Left lung (tissue), 10 donors: Measurements from ENCODE around the gene PIK3R5. TPM values are rescaled to one million over a fixed set of nuclear protein-coding genes. Genes with fewer than 3 reads are reported as not detected.

Experiments used
- ATAC-seq: fragments of 200-7000 bp; cut with Tn5 transposase; one replicate; pipeline ENCODE4 v1.9.1; 2020; ENCODE audit warnings: moderate library complexity
- DNase-seq, 4 donors: peaks; one replicate each; pipeline ENCODE4 v3.0.0-alpha.2; 2013 to 2020
- H3K27ac ChIP-seq, 2 donors: fragments of 200-600 bp; sonication (generic) in 1 of 2; one replicate each; pipeline versions ENCODE4 v1.5.0 to v1.8.0; 2020 to 2021
- H3K27me3 ChIP-seq, 2 donors: fragments of 200-600 bp; sonication (generic) in 1 of 2; one replicate each; pipeline versions ENCODE4 v1.5.0 to v1.8.0; 2020 to 2021
- H3K36me3 ChIP-seq, 2 donors: fragments of 200-600 bp; sonication (generic) in 1 of 2; one replicate each; pipeline versions ENCODE4 v1.5.0 to v1.8.0; 2020 to 2021
- H3K4me1 ChIP-seq, 2 donors: fragments of 200-600 bp; one replicate each; pipeline ENCODE4 v1.8.0; 2021
- H3K4me3 ChIP-seq, 2 donors: fragments of 200-600 bp; sonication (generic) in 1 of 2; one replicate each; pipeline versions ENCODE4 v1.5.0 to v1.8.0; 2020 to 2021; ENCODE audit warnings: mild to moderate bottlenecking in 1 of 2
- H3K9me3 ChIP-seq, 2 donors: fragments of 200-600 bp; sonication (generic) in 1 of 2; one replicate each; pipeline versions ENCODE4 v1.5.0 to v1.8.0; 2020 to 2021
- CTCF ChIP-seq, 2 donors: fragments of 200-600 bp; sonication (generic) in 1 of 2; IDR thresholded peaks; one replicate each; pipeline versions ENCODE4 v1.5.0 to v1.8.0; 2021; ENCODE audit warnings: antibody characterized with exemption in 2 of 2
- intact Hi-C, 2 donors: fragments of 100-400 bp; cut with DNase I; formaldehyde crosslinking; loops; one replicate each; pipeline versions ENCODE4 v1.11.2 to v1.14.2; 2022
- polyA plus RNA-seq, 6 donors: library from polyadenylated mRNA; unstranded; fragments of 120-200 nt; gene quantifications; one replicate each; pipeline ENCODE4 v1.2.1, GENCODE V29; 2013; ENCODE audit not compliant: insufficient read length in 6 of 6
- total RNA-seq, 2 donors: library from RNA; stranded (reverse); fragmentation: NEBNext Ultra II Directional; extraction: Animal tissue kit (Norgen Biotek cat#: 25700); gene quantifications; one replicate each; pipeline ENCODE4 v1.2.1, GENCODE V29; 2021
- donor health status: DM: no; HTN: yes; CAD: no.
- donor health status: DM: no; HTN: no; CAD: no.

Gene PIK3R5
- total and polyA plus RNA-seq, 8 donors: 1.1 to 84.8 (median 2.0) TPM

- Histone ChIP-seq H3K4me3 (no peak overlapping the region), H3K36me3 (no peaks in the 10 kb centered on the region), H3K27ac (no peak overlapping the region), H3K4me1 (no peaks in the 10 kb centered on the region), H3K9me3 (no peaks in the 10 kb centered on the region), H3K27me3 (peaks cover 0 to 48% of the 10 kb centered on the region in 2 donors)
- DNase-seq (no peak), ATAC-seq (no peak)
- intact Hi-C loops: no loop called here
- no peak for TF ChIP-seq CTCF (IDR thresholded peaks at IDR 0.05)
Observed at GRCh38 chr17:8839410-8839935, 126.0 kb downstream of the PIK3R5 start.

- no peaks in the 10 kb centered on the region for H3K4me1 ChIP-seq
- no peak for TF ChIP-seq CTCF (IDR thresholded peaks at IDR 0.05)
- no peak overlapping the region for H3K27ac ChIP-seq
- peaks cover 0 to 54% of the 10 kb centered on the region in 2 donors for H3K27me3 ChIP-seq
- no peak for ATAC-seq
- no peaks in the 10 kb centered on the region for H3K9me3 ChIP-seq
- intact Hi-C loops: no loop called here
- no peak for DNase-seq
- H3K36me3 ChIP-seq: no peaks in the 10 kb centered on the region
- no peak overlapping the region for H3K4me3 ChIP-seq
Observed at GRCh38 chr17:8838551-8839095, 126.9 kb downstream of the PIK3R5 start.

GRCh38 chr17:8837563-8838075 lies 127.9 kb downstream of the PIK3R5 start:
- no peak for TF ChIP-seq CTCF (IDR thresholded peaks at IDR 0.05)
- no peaks in the 10 kb centered on the region for H3K36me3 ChIP-seq
- H3K27ac ChIP-seq: no peak overlapping the region
- no peaks in the 10 kb centered on the region for H3K9me3 ChIP-seq
- DNase-seq (peak in 1 of 4 donors; percentile 21), ATAC-seq (no peak)
- peaks cover 0 to 64% of the 10 kb centered on the region in 2 donors for H3K27me3 ChIP-seq
- intact Hi-C loops: no loop called here
- no peak overlapping the region for H3K4me3 ChIP-seq
- H3K4me1 ChIP-seq: no peaks in the 10 kb centered on the region

GRCh38 chr17:8836821-8837562 lies 128.5 kb downstream of the PIK3R5 start:
- H3K27me3 ChIP-seq: peaks cover 0 to 70% of the 10 kb centered on the region in 2 donors
- TF ChIP-seq CTCF (IDR thresholded peaks at IDR 0.05): no peak
- H3K9me3 ChIP-seq: no peaks in the 10 kb centered on the region
- no peak overlapping the region for H3K4me3 ChIP-seq
- no peaks in the 10 kb centered on the region for H3K4me1 ChIP-seq
- intact Hi-C loops: no loop called here
- H3K36me3 ChIP-seq: no peaks in the 10 kb centered on the region
- no peak for ATAC-seq
- no peak for DNase-seq
- no peak overlapping the region for H3K27ac ChIP-seq

GRCh38 chr17:8835631-8836364 lies 129.7 kb downstream of the PIK3R5 start:
- no peak for TF ChIP-seq CTCF (IDR thresholded peaks at IDR 0.05)
- no peak overlapping the region for H3K4me3 ChIP-seq
- DNase-seq: no peak
- no peaks in the 10 kb centered on the region for H3K4me1 ChIP-seq
- H3K36me3 ChIP-seq: no peaks in the 10 kb centered on the region
- ATAC-seq: no peak
- peaks cover 0 to 82% of the 10 kb centered on the region in 2 donors for H3K27me3 ChIP-seq
- no peaks in the 10 kb centered on the region for H3K9me3 ChIP-seq
- intact Hi-C loops: no loop called here
- no peak overlapping the region for H3K27ac ChIP-seq
